Retina (tissue), 1 donor: ENCODE measurements around the gene FAM237B.
"Not testable (repeated sequence)": the region's sequence is repeated elsewhere in the genome, so short reads cannot be mapped to it uniquely, and the experiment has no call there.

Source experiments
- DNase-seq: peaks from one replicate; pipeline ENCODE4 v3.0.0-alpha.2; 2016

The FAM237B gene

GRCh38 chr7:90320801-90321494 is at the start of gene FAM237B:
Gene FAM237B (minus strand): TSS chr7:90321304. CDS start chr7:90319748, 1,556 bp downstream.
- peak; percentile 76 for DNase-seq

DNA sequence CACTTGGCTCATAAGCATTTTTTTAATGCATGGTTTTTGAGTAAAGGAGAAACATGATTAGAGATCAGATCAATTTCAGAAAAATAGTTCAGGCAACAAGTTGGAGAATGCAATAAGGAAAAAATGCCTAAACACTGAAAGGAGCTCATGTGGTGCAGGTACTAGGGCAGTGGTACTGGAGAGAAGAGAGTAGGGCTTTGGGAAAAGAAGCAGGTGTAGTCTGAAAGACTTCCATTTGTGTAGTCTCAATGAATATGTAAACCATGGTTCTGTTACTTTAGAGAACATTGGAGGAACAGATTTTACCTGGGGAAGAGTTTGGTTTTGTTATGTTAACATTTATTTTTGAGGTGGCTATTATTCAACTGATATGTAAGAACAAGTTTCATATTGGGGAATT is 30.9 kb upstream of the FAM237B start:
- no peak for DNase-seq

GRCh38 chr7:90350032-90350431 is 28.9 kb upstream of the FAM237B start:
- not testable (repeated sequence) for DNase-seq

GRCh38 chr7:90349305-90349704 is 28.2 kb upstream of the FAM237B start:
- DNase-seq = no peak

DNA sequence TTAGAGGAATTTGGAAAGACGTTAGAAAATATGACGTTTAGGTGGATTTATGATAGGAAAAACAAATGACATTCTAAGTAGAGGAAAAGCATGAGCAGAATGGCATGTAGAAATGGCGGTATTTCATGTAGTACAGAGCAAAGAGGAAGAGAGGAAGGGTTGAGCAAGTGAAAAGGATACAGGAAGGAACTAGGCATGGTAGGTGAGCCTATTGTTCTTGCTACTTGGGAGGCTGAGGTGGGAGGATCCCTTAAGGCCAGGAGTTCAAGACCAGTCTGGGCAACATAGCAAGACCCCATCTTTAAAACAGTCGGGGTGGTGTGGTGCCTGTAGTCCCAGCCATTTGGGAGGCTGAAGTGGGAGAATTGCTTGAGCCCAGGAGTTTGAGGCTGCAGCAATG is 26.7 kb upstream of the FAM237B start:
- no peak for DNase-seq

GRCh38 chr7:90346336-90347125 is 25.4 kb upstream of the FAM237B start, which contains the start of gene GTPBP10:
Gene GTPBP10 (plus strand): TSS chr7:90346716. CDS start chr7:90346742, 26 bp downstream.
- DNase-seq = peak; percentile 98

DNA sequence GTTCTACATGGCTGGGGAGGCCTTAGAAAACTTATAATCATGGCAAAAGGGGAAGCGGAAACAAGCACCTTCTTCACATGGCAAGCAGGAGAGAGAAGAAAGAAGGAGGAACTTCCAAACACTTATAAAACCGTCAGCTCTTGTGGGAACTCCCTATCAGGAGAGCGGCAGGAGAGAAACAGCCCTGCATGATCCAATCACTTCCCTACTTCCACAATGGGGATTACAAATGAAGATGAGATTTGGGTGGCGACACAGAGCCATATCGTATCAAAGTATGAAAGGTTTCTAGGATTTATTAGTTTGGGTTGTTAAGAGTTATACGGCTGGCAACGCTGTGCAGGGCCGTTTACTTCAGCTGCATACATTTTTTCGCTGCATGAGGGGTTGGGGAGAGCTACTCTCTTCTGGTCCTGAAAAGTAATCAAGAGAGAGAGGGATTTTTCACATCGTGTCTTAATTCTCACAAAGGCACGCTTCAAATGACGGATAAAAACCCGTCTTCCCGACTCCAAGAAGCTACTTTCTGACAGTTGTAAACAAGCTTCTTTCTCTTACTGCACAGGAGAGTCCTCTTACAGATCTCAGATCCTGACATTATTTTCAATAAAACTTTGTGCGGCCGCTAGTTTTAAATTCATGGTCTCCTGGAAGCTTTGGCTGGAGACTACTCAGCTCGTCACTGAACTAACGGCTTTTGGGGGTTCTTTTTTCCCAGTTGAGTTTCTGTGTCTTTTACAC is 24.7 kb upstream of the FAM237B start:
- no peak for DNase-seq

DNA sequence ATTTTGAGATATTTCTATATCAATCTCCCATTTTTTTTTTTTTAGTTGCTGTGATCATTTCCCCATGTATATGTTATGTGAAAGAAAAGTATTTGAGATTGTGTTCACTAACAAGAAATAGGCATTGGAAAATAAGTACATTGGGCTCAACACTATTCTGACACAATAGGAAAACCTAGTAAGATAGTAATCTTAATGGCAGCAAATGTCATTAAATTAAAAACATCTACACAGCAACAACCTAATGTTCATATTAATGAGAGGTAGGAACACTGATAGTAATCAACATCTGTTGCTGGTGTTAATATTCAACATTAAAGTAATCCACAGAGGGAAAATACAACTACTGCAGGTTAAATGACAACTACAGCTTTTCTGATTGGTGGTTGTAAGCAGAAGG is 23.9 kb upstream of the FAM237B start:
- no peak for DNase-seq

GRCh38 chr7:90337106-90337505 is 16.0 kb upstream of the FAM237B start:
- DNase-seq = no peak

- not testable (repeated sequence) for DNase-seq
Observed at GRCh38 chr7:90334926-90335325, 13.8 kb upstream of the FAM237B start.

GRCh38 chr7:90334193-90334843 is 13.2 kb upstream of the FAM237B start:
- DNase-seq = no peak

GRCh38 chr7:90326500-90326899 is 5.4 kb upstream of the FAM237B start:
- DNase-seq = no peak

- no peak for DNase-seq
Observed at GRCh38 chr7:90322837-90323236, 1.7 kb upstream of the FAM237B start.

GRCh38 chr7:90320418-90320800 is 695 bp downstream of the FAM237B start:
- DNase-seq = no peak

- DNase-seq = no peak
Observed at GRCh38 chr7:90320014-90320413, 1.1 kb downstream of the FAM237B start.

- DNase-seq = no peak
Observed at GRCh38 chr7:90313907-90314306, 7.2 kb downstream of the FAM237B start.

DNA sequence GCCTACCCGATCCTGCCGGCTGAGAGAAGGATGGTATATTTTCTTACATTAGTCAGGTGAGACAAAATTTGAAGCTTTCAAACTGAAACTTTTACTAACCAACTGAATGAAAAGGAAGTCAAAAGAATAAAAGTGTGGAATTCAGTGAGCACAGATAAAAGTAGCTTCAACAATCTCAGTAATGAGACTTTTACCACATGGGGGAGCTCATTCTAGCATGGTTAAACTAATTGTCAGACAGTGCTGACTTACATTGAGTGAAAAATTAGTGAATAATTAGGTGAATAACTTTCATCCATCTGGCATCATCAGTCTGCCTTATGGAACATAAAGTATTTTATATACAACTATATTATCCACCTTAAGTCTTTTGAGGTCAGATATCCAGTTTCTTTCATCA is 8.4 kb downstream of the FAM237B start:
- no peak for DNase-seq

- DNase-seq = no peak
Observed at GRCh38 chr7:90311175-90311574, 9.9 kb downstream of the FAM237B start.

- DNase-seq = no peak
Observed at GRCh38 chr7:90309872-90310271, 11.2 kb downstream of the FAM237B start.

GRCh38 chr7:90303241-90303640 is 17.9 kb downstream of the FAM237B start:
- DNase-seq = no peak

GRCh38 chr7:90298145-90299038 is 22.7 kb downstream of the FAM237B start:
- no peak for DNase-seq
